CD4-positive, alpha-beta T cell treated with Interleukin-10 for 1 hour (primary cell): Measurements from ENCODE around the gene MAGI3.
"Not testable (repeated sequence)": the region's sequence is repeated elsewhere in the genome, so short reads cannot be mapped to it uniquely, and the experiment has no call there.

Source experiments
- DNase-seq: peaks from one replicate; pipeline ENCODE4 v3.0.0-alpha.2; 2020

Gene MAGI3

DNA sequence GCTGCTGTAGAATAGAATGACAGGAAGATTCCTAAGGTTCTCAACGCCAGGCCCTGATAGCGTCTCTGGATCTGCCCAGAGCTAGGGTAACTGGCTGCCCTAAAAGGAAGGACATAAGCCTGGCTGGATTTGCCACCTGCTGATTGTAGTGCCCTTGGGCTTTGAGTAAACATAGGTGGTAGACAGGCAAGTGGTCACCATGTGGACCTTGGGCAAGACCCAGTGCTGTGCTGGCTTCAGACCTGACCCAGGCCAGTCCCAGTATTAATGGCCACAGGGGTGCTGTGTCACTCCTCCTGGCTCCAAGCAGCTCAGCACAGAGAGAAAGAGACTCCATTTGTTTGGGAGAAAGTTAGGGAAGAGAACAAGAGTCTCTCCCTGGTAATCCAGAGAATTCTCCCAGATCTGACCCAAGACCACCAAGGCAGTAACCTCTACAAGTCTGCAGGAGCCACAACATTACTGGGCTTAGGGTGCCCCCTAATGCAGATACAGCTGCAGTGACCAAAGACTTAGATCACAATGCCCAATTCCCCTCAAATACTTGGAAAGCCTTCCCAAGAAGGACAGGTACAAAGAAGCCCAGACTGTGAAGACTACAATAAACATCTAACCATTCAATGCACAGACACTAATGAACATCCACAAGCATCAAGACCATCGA is 324.4 kb downstream of the MAGI3 start:
- DNase-seq = no peak

- DNase-seq = not testable (repeated sequence)
These were observed 327.2 kb downstream of the MAGI3 start for GRCh38 chr1:113717506-113717905.

- DNase-seq = not testable (repeated sequence)
These were observed 328.3 kb downstream of the MAGI3 start for GRCh38 chr1:113718621-113719020.

DNA sequence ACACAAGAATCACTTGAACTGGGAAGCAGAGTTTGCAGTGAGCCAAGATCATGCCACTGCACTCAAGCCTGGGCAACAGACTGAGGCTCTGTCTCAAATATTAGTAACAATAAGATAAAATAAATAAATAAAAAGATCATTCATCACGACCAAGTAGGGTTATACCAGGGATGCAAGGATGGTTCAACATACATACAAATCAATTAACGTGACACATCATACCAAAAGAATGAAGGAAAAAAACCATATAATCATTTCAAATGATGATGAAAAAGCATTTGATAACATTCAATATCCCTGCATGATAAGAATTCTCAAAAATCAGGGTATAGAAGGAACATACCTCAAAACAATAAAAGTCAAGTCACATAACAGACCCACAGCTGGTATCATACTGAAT is 330.7 kb downstream of the MAGI3 start:
- DNase-seq = no peak

DNA sequence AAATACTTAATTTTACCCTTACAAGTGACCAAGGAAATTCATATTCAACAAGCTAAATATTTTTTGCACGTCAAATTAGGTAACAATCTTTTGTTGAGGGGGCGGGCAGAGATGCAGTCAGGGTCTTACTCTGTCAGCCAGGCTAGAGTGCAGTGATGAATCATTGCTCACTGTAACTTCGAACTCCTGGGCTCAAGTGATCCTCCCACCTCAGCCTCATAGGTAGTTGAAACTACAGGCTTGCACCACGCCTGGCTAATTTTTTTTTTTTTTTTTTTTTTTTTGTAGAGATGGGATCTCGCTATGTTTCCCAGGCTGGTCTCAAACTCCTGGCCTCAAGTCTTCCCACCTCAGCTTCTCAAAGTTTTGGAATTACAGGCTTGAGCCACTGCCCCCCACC is 342.5 kb downstream of the MAGI3 start:
- no peak for DNase-seq

DNA sequence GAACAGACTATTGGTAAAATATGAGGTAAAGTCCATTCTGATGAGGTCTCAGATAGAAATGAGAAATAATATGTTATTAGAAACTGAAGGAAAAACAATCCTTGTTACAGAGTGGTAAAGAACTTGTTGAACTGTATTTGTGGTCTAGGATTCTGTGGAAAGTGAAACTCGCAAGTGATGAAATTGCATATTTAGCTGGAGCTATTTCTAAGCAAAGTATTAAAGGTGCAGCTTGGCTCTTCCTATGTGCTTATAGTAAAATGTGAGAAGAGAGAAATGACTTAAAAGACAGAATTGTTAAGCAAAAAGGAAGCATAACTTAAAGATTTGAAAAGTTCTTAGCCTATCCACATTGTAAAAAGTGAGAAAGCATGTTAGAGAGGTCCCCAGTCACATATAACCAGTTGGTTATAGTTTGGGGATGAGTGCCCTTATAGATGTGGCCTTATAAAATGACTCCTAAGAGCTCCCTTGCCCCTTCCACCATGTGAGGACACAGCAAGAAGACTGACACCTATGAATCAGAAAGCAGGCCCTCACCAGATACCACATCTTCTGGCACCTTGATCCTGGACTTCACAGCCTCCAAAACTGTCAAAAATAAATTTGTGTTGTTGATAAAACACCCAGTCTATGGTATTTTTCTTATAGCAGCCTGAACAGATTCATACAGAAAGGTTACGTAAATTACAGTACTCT is 344.2 kb downstream of the MAGI3 start:
- DNase-seq = no peak
